Measurements from ENCODE around the gene CHRND. TPM values are rescaled to one million over a fixed set of nuclear protein-coding genes. Genes with fewer than 3 reads are reported as not detected.

CHRND gene
- total RNA-seq, 1 donor from 2014 or later = 4.1 TPM

DNA sequence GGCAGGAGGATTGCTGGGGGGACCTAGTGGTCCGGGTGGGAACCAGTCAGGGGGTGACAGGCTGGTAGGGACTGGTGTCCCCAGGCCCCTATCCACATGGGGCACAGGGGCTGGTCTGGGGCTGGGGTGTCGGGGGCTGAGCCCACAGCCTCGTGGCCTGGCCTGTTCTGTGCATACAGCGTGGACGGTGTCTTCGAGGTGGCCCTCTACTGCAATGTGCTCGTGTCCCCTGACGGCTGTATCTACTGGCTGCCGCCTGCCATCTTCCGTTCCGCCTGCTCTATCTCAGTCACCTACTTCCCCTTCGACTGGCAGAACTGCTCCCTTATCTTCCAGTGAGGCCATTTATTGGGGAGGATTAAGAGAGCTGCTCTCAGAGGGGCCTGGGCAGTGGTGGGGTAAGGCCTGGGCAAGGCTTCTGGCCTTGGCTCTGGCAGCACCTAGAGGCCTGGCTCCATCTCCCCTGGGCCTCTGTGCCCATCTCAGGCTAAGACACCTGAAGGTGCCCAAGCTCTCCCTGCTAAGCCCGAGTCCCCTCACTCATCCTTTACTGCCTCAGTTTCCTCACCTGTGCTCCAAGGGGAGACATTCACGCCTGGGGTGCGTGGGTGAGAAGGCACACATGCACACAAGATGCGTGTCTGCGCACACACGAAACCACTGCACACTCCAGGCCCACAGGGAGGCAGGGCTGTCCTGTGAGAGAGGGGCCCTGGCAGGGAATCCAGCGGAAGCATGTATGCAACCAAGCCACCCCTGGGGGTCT, 15.4 kb downstream of the CHRND start:
- TF ChIP-seq, protein P1, sequence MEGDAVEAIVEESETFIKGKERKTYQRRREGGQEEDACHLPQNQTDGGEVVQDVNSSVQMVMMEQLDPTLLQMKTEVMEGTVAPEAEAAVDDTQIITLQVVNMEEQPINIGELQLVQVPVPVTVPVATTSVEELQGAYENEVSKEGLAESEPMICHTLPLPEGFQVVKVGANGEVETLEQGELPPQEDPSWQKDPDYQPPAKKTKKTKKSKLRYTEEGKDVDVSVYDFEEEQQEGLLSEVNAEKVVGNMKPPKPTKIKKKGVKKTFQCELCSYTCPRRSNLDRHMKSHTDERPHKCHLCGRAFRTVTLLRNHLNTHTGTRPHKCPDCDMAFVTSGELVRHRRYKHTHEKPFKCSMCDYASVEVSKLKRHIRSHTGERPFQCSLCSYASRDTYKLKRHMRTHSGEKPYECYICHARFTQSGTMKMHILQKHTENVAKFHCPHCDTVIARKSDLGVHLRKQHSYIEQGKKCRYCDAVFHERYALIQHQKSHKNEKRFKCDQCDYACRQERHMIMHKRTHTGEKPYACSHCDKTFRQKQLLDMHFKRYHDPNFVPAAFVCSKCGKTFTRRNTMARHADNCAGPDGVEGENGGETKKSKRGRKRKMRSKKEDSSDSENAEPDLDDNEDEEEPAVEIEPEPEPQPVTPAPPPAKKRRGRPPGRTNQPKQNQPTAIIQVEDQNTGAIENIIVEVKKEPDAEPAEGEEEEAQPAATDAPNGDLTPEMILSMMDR (conservative IDR thresholded peaks at IDR 0.05) = no peak
- H3K27ac Mint-ChIP-seq (ENCODE audit: unreplicated experiment) = no peak overlapping the region
- no peak for DNase-seq (ENCODE audit: low read depth, low spot score)
- no peak overlapping the region for H3K4me3 Mint-ChIP-seq
- peaks cover 5% of the 10 kb centered on the region for H3K4me1 Mint-ChIP-seq
- peaks cover 3% of the 10 kb centered on the region for H3K27me3 Mint-ChIP-seq (ENCODE audit: low read depth)
- peaks cover under 1% of the 10 kb centered on the region for H3K9me3 Mint-ChIP-seq
- H3K36me3 Mint-ChIP-seq (ENCODE audit: low read depth) = peaks cover 9% of the 10 kb centered on the region

DNA sequence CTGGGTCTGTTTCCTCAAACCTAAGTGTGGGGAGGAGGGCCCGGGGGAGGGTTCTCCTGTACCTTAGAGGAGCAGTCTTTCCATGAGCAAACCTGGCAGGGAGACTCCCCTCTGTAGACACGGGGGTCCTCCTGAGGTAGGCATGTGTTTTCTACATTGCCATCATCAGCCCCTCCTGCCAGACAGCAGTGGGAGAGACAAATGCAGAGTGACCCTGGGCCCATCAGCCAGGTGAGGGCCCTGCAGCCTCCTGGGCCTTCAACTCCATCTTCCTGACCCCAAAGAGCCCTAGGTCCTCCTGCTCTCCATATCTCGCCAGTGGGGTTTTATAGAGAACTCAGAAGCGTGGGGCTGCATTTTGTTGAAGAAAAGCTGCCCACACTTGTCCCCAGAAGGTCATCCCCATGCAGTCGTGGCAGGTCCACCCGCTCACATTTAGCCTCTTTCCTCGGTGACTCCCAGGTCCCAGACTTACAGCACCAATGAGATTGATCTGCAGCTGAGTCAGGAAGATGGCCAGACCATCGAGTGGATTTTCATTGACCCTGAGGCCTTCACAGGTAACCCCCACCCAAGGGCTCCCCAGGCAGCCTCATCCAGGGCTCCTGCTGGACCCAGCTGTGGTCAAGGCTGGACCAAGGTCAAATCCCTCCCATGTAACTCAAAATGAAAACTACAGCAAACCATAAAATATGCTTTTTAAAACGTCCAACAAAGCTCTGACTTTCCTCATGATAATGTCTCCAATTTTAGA, 16.2 kb downstream of the CHRND start:
- peak overlapping the region; percentile 20 for H3K4me3 Mint-ChIP-seq
- H3K36me3 Mint-ChIP-seq (ENCODE audit: low read depth) = peaks cover 9% of the 10 kb centered on the region
- no peaks in the 10 kb centered on the region for H3K9me3 Mint-ChIP-seq
- TF ChIP-seq, protein P1 (conservative IDR thresholded peaks at IDR 0.05) = no peak
- no peak overlapping the region for H3K27ac Mint-ChIP-seq (ENCODE audit: unreplicated experiment)
- DNase-seq (ENCODE audit: low read depth, low spot score) = no peak
- peaks cover 5% of the 10 kb centered on the region for H3K4me1 Mint-ChIP-seq
- H3K27me3 Mint-ChIP-seq (ENCODE audit: low read depth) = peaks cover 3% of the 10 kb centered on the region

DNA sequence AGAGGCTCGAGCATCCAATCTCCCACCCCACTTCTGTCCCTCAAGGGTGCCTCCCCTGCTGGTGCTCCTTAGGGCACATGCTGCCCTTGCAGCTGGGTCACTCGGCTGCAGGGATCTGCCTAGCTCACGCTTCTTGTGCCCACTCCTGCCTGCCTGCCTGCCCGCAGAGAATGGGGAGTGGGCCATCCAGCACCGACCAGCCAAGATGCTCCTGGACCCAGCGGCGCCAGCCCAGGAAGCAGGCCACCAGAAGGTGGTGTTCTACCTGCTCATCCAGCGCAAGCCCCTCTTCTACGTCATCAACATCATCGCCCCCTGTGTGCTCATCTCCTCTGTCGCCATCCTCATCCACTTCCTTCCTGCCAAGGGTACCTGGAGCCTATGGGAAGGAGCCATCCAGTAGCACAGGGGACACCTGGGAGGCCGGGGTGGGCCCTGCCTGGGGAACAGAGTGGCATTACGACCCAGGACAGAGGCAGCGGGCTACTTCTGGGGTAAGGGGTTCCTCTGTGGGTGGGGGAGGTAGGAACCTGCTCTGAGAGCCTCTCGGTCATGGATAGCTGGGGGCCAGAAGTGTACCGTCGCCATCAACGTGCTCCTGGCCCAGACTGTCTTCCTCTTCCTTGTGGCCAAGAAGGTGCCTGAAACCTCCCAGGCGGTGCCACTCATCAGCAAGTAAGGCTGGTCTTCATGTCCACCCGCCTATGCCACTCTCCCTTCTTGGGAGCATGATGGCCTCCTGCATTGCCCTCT, 16.9 kb downstream of the CHRND start:
- peaks cover 16% of the 10 kb centered on the region for H3K36me3 Mint-ChIP-seq (ENCODE audit: low read depth)
- TF ChIP-seq, protein P1 (conservative IDR thresholded peaks at IDR 0.05) = no peak
- H3K4me3 Mint-ChIP-seq = peak overlapping the region; percentile 20
- H3K27ac Mint-ChIP-seq (ENCODE audit: unreplicated experiment) = no peak overlapping the region
- no peak for DNase-seq (ENCODE audit: low read depth, low spot score)
- no peaks in the 10 kb centered on the region for H3K9me3 Mint-ChIP-seq
- H3K4me1 Mint-ChIP-seq = peaks cover 5% of the 10 kb centered on the region
- peaks cover 3% of the 10 kb centered on the region for H3K27me3 Mint-ChIP-seq (ENCODE audit: low read depth)

DNA sequence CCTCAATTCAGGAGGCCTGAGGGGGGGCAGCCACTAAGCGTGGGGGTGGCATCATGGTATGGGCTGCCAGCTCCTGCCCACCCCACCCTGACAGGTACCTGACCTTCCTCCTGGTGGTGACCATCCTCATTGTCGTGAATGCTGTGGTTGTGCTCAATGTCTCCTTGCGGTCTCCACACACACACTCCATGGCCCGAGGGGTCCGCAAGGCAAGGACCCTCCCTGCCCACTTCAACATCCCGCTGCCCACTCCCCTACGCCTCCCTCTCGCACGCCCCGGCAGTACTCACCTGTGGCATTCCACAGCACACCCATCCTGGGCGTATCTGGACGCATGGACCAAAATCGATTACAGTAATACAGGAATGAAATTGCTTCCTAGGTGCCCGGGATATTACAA, 17.5 kb downstream of the CHRND start:
- no peak overlapping the region for H3K4me3 Mint-ChIP-seq

More for the DNA sequence above, 17.5 kb downstream of the CHRND start:
- no peak for DNase-seq (ENCODE audit: low read depth, low spot score)
- Mint-ChIP-seq H3K27ac (ENCODE audit: unreplicated experiment) (no peak overlapping the region), H3K9me3 (peaks cover 2% of the 10 kb centered on the region), H3K27me3 (ENCODE audit: low read depth) (peaks cover under 1% of the 10 kb centered on the region), H3K4me1 (peaks cover 2% of the 10 kb centered on the region), H3K36me3 (ENCODE audit: low read depth) (peaks cover 22% of the 10 kb centered on the region)
- TF ChIP-seq, protein P1 (conservative IDR thresholded peaks at IDR 0.05) = no peak
